ACHN (cell line): ENCODE results near the gene BAG3.

Source experiments
- DNase-seq: peaks from one replicate; pipeline ENCODE4 v3.0.0-alpha.2; 2015
- in situ Hi-C: cut with HindIII; loops from 2 replicates; pipeline ENCODE4 v1.10.0; 2017; ENCODE audit warnings: low sequenced_read_pairs, low pct_ligation_motif_present, low pct_unique_long_range_greater_than_20kb

Gene BAG3

DNA sequence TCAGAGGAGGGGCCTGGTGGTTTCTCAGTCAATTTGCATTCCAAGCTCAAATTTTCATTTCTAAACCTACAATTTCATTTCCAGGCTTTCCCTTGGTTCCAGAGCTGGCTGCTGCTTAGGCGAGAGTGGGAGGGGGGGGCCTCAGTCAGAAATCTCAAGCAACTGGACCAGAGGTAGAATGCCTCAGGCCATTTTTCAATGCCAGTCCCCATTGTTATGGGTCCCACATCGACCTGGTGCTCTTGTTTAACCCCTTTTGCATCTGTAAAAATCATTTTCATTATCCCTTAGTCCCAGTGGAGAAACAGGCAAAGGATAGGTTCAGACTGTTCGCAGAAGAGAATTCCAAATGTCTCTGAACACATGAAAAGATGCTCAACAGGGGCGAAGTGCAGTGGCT is 13.5 kb upstream of the BAG3 start:
- in situ Hi-C loops: no loop called here
- no peak for DNase-seq

DNA sequence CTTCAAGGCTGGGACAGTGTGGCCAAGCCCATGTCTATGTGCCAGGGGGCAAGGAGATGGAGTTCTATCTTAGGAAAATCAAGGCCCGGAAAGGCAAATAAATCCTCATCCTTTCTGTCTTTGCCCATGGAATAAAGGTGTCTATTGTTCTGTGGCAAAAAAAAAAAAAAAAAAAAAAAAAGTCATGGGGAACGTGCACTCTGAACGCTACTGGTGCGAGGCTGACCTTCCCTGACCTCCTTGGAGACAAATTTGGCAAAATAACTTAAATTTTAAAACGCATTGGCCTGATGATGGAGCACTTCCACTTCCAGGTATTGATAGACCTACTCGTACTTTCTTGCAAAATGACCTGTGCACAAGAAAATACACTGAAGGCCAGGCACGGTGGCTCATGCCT is 12.2 kb upstream of the BAG3 start:
- DNase-seq: no peak

DNA sequence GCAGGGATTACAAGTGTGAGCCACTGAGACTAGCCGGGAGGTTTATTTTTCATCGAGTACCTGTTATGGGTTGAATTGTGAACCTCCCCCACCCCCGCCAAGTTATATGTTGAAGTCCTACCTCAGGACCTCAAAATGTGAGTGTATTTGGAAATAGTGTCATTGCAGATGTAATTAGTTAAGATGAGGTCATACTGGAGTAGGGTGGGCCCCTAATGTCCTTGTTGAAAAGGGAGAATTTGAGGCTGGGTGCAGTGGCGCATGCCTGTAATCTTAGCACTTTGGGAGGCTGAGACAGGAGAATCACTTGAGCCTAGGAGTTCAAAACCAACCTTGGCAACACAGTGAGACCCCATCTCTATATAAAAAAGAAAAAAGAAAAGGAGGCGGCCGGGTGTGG is 10.8 kb upstream of the BAG3 start:
- in situ Hi-C loops: no loop called here
- no peak for DNase-seq

More for the DNA sequence above, 12.2 kb upstream of the BAG3 start:
- in situ Hi-C loops: no loop called here

DNA sequence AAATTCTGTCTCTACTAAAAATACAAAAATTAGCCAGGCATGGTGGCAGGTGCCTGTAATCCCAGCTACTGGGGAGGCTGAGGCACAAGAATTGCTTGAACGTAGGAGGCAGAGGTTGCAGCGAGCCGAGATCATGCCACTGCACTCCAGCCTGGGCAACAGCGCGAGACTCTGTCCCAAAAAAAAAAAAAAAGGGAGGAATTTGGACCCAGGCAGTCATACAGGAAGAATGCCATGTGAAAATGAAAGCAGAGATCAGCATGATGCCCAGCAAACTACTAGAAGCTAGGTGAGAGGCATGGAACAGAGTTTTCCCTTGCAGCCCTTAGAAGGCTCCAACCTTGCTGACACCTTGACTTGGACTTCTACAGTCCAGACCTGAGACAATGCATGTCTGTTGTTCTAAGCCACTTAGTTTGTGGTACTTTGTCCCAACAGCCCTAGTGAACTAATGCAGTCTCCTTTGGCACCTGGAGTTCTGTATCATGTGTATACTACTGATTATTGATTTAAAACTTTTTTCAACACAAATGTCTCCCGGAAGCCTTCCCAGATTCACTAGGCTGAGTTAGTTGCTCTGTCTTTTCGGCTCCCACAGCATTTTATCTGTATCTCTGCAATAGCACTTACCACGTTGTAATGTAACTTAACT is 10.2 kb upstream of the BAG3 start:
- DNase-seq: no peak
- in situ Hi-C loops: no loop called here

DNA sequence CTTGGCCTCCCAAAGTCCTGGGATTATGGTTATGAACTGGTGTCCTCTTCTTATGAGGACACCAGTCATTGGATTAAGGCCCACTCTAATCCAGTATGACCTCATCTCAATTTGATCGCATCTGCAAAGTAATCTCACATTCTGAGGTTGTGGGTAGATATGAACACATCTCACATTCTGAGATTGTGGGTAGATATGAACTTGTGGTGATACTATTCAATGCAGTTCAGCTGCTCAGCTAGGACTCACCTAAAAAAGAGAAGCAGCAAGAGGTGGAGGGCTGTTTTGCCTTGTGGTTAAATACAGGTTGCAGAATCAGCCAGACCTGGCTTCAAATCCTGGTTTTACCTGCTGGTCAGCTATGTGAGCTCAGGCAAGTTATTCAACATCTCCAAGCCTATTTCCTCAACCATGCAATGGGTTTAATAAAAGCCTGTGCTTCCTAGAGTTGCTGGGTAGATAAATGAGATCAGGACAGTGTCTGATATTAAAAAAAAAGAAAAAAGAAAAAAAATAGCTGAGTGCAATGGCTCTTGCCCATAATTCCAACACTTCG is 8.5 kb upstream of the BAG3 start:
- no peak for DNase-seq

DNA sequence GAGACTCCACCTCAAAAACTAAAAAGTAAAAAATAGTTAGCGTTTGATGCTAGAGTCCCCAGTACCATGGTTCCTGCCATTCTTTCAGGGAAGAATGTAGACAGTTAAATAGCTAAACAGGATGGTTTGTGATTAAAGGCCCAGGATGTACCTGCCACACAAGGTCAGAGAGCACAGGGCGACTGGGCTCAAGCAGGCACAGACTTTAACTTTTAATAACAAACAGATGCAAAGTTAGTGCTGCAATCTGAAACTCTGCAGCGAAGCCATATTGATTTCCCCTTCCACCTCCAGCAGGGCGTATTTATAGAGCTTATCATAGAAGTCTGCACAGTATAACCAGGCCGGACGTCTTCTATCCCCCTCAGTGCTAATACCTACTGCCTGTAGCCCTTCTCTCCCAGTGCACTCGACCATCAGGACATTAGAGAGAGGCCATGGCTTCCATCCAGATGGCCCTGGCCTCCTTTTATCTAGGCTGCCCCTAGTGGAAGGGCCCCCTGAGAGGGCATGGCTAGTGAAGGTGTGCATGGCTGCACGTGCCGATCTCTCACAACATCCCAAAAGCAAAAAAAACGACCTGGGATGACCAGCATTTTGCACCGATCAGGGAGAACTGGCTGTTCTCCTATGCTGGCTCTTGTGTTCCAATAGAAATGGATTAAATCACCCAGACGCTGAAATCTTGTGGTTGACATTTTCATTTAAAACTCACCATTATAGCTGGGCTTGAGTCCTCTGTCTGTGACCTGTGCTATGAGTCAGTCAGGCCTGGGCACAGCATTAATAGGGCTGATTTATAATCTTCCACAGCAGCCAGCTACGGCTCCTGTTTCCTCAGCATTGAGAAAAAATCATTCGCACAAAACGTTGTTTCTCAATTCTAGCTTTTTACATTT is 7.6 kb upstream of the BAG3 start:
- no peak for DNase-seq
- in situ Hi-C loops: no loop called here

More for the DNA sequence above, 8.5 kb upstream of the BAG3 start:
- in situ Hi-C loops: no loop called here

DNA sequence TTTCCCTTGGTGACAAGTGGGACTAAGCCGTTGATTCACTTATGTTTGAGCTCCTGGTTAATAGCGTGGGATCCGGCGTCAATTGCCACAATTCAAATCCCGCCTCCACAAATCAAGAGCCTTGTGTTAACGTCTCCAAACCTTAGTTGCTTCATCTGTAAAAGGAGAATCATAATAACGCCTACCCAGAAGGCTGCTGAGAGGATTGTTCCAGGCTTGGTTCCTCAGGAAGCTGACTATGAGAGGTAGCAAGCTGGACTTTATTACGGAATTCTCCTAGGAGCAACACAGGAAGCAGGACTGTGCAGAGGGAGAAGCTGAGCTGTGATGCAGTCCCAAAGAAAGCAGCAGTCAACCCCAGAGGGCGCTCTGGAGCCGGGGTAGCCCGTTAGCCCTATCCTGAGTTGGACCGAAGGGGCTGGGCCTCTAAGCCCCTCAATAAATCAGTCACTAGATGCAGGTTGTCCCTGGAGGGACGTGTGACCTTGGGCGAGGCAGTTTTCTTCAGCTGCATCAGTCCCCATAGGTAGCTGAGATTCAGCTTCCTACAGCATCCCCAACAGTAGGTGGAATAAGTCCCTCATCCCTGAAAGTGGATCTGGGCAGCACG is 6.9 kb upstream of the BAG3 start:
- DNase-seq: no peak
- in situ Hi-C loops: no loop called here

DNA sequence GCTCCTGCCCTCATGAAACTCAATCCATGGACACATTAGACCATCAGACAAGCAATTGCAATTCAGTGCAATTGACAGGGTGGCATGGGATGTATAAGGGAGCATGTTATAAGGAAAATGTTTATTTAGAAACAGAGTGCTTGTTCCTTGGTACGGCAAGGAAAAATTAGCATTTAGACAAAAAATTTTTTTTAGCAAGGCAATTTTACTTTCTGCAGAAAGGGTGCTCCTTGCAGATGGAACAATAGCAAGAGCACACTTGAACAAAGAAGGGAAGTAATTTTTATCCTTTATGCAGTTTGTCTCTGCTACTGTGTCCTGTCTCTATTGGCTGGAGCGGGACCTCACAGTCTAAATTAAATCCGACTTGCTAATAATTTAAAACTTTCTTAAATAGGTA is 6.2 kb upstream of the BAG3 start:
- no peak for DNase-seq
- in situ Hi-C loops: no loop called here

DNA sequence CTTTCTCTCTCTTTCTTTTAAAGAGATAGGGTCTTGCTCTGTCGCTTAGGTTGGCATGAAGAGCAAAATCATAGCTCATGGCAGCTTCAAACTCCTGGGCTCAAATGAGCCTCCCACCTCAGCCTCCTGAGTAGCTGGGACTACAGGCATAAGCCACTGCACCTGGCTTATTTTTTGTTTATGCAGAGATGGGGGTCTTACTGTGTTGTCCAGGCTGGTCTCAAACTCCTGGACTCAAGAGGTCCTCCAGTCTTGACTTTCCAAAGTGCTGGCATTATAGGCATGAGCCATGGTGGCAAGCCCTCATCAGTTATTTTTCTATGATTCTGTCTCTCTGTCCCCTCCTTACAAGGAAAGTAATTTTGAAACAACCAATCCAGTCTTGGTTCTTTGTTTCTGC is 1.1 kb upstream of the BAG3 start:
- DNase-seq: no peak
- in situ Hi-C loops: no loop called here

DNA sequence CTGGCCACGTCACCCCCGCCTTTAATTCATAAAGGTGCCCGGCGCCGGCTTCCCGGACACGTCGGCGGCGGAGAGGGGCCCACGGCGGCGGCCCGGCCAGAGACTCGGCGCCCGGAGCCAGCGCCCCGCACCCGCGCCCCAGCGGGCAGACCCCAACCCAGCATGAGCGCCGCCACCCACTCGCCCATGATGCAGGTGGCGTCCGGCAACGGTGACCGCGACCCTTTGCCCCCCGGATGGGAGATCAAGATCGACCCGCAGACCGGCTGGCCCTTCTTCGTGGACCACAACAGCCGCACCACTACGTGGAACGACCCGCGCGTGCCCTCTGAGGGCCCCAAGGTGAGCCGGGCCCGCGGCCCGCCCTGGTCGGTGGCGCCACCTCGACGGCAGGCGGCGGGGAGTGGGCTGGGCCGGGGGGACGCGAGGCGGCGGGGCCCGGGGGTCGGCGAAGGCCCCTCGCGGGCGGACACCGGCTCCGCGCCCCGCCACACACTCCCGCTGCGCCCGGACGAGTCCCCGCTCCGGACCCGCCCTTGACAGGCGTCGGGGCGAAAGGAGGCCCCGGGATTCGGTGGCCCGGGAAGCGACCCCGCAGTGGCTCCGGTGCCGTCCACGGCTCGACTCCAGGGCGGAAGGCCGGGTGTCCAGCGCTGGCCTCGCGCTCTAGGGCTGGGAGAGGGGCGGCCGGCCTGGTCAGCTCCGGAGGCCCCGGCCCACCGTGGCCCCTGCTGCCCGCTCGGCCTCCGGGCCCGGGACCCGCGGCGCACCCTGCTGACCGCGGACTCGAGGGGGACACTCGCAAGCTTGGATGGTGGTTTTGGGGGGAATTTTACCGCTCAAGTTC is 557 bp downstream of the BAG3 start:
- in situ Hi-C loops: no loop called here
- peak; percentile 28 for DNase-seq

DNA sequence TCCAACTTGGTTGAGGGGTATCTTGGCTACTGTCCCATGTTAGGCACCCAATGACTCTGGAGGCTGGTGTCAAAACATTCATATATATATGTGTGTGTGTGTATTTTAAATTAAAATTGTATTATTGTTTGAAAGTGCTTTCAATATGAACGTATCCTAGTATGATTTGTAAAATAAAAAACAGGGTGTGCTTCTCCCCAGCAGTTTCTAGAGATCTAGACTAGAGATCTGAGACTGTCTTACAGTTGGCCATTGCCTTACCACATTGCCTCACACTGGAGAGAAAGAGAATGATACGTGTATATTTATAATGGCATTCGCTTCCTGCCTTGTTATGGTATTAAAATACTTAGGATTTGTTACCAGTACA is 1.2 kb downstream of the BAG3 start:
- peak; percentile 80 for DNase-seq
- in situ Hi-C loops: no loop called here

DNA sequence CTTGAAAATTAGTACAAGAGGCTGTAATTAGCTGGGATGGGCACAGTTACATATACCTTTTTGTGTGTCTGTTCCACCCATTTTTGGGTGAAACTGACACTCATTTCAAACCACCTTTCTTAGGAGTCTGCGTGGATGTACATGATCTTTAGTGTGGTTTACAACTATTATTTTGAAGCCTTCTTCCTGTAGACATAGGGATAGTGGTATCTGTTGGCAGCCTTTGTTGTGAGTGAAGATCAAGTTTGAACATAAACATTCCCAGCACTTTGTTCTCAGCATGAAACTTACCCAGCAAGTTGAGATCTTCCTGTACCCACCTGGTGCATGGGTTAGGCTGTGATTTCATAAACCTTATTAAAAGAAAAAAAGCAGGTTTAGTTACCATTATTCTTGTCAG is 2.0 kb downstream of the BAG3 start:
- in situ Hi-C loops: no loop called here
- DNase-seq: no peak

DNA sequence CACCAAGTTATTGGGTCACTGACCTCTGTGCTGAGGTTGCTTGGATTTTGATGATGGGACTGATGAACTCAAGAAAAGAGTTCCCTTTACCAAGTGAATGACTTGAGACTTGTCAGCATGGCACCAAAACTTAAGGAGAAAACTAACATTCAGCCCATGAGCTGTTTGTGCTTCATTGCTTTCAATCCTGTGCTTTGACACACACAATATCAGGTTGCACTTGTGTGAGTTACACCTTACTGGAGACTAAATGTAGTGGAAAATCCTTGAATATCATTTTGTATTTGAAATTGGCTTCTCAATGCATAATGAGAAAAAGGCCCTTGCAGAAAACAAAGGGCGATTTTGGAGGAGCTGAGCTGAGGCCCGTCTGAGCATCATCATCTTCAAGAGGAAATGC is 2.7 kb downstream of the BAG3 start:
- in situ Hi-C loops: no loop called here
- no peak for DNase-seq

DNA sequence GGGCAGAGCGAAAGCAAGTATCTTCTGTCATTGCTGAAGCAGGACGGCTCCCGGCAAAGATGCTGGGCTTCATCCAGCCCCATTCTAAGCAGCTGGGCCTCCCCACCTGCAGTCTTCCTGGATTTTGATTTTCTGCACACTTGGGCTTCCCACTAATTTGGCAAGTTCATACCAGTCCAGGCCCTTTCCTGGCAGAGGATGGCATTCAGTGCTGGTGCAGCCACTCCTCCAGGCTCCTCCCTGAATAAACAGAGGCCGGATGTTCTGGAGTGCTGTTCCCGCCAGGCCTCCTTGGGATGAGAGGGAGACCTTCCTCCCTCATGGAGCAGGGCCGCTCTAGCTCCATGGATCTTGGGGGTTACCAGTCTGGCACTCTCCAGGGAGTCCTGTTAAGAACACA is 3.4 kb downstream of the BAG3 start:
- in situ Hi-C loops: no loop called here
- DNase-seq: no peak

DNA sequence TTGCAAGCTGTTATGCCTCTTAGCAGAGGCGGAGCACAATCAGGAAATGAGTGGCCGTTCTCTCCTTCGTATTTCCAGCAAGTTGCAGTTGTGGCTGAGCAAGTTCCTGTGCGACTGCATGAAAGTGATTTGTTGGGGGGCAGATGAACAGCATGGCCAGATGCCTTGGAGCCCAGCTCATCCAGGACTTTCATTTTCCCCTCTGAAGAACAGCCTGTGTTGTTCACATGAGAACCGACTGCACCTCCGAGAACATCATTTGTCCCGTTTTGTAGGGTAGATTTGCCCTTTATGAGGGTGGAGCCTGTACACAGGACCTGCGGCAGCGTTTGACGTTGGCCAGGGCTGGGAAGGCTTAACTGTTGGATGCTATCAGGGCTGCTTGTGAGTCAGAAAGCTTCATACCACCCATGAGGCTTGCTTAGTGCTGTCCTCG is 4.4 kb downstream of the BAG3 start:
- in situ Hi-C loops: no loop called here
- DNase-seq: no peak

DNA sequence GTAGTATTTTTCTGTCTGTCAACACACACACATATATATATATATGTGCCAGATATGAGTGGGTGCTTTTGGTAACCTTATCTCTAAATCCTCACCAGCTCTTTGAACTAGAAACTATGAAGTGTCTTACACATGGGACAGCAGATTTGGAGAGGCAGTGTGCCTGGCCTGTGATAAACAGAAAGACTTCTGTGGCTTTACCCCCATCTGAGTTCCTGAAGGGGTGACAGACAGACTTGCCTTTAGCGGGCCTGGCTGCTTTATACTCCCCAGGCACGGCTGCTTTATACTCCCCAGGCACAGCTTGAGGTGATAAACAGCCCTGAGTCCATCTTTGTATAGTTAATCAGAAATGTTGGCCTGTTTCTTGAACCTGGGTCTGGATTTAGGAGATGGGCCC is 5.6 kb downstream of the BAG3 start:
- no peak for DNase-seq

DNA sequence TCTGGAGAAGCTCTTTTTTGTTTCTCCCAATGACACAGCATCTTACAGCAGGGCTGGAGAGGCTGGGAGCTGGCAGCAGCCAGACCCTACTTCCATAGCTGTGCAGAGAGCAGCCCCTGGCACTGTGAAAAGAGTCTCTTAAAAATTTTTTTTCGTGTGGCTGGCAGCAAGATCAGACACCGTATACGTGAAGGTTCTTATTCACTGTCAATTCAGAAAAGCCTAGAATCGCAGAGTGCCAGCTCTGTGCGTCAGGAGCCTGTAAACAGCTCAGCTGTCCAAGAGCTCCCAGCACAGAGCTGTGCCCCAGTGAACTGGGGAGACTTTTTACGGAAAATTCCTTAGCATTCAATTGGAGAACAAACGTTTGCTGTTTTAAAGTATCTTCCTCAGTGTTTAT is 6.5 kb downstream of the BAG3 start:
- peak; percentile 9 for DNase-seq
- in situ Hi-C loops: no loop called here

More for the DNA sequence above, 5.6 kb downstream of the BAG3 start:
- in situ Hi-C loops: no loop called here

DNA sequence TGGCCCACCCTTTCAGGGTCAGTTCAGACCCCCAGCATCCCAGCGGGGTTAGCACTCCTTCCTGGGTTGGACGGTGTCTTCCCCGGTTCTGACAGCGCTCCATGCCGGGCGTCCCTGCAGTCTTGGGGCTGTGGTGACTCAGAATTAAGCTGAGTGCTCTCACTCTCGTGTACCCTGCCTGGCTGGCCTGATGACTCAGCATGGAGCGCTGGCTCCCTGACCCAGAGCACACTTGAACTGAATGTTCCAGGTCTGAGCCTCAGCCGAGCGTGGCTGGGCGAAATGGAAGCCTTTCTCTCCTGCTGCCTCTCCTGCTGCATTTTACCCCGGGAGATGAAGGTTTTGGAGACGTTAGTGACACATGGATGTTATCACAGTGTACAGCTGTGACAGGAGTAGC is 7.1 kb downstream of the BAG3 start:
- in situ Hi-C loops: no loop called here
- DNase-seq: peak; percentile 96

DNA sequence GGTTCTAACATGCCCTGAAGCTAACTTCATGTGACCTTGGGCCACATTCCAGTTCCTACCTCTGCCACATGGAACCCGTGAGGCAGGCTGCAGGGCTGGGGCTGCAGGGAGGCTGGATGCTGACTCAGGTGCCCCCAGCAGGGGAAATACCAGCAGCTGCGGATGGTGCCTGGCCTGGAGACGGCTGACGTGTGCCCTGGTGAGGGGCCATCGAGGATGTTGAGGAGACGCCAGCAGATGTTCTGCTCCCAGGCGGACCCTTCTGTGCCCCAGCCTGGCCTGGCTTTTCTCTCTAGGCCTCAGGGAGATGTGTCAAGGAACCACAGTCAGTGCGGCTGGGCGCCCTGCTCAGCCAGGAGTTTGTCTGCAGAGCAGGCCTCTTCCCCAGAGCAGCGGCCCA is 8.8 kb downstream of the BAG3 start:
- in situ Hi-C loops: no loop called here
- DNase-seq: no peak
